WI38 (cell line): ENCODE data around the gene BTBD10.
A peak's percentile ranks its signal among the peaks of the same experiment; 100 is the strongest.

Experiments used
- H3K4me3 ChIP-seq: 2 replicates; pipeline ENCODE4 v1.5.1; 2011; ENCODE audit warnings: low read depth, mild to moderate bottlenecking, control low read depth, low read length
- TF ChIP-seq, protein P1 (sequence below): IDR thresholded peaks from 2 replicates; pipeline ENCODE4 v1.5.1; 2012; ENCODE audit warnings: low read depth, mild to moderate bottlenecking, control low read depth, low read length

Gene BTBD10

DNA sequence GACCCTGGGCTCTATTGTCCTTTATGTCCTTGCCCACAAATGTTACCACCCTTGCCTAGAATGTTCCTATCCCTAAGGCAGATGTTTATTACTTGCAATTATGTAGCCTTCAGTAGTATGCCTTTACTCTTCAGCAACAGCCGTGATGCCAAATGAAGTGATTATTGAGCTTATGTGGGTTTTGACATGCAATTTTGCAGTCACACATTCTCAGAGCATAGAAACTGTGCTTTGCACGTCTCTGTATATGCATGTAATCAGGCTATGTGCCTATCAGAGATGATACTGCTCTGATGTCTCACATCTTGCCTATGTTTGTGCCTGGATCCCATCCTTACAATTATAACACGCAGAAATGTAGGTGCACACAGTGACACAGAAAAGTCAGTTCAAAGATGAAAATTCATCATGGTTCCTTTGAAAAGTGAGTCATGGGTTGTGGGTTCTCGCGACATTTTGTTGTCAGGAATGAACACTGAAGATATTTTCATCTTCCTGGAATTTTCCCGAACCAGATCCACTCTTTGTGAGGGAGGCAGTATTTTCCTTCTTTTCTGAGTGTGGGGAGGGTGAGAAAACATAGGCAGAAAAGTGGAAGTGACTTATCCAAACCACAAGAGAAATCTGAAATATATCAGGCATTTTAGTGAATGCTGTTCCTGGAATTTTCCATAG, 104.3 kb downstream of the BTBD10 start:
- H3K4me3 ChIP-seq, result no peak overlapping the region
- TF ChIP-seq, protein P1, sequence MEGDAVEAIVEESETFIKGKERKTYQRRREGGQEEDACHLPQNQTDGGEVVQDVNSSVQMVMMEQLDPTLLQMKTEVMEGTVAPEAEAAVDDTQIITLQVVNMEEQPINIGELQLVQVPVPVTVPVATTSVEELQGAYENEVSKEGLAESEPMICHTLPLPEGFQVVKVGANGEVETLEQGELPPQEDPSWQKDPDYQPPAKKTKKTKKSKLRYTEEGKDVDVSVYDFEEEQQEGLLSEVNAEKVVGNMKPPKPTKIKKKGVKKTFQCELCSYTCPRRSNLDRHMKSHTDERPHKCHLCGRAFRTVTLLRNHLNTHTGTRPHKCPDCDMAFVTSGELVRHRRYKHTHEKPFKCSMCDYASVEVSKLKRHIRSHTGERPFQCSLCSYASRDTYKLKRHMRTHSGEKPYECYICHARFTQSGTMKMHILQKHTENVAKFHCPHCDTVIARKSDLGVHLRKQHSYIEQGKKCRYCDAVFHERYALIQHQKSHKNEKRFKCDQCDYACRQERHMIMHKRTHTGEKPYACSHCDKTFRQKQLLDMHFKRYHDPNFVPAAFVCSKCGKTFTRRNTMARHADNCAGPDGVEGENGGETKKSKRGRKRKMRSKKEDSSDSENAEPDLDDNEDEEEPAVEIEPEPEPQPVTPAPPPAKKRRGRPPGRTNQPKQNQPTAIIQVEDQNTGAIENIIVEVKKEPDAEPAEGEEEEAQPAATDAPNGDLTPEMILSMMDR, result no peak

DNA sequence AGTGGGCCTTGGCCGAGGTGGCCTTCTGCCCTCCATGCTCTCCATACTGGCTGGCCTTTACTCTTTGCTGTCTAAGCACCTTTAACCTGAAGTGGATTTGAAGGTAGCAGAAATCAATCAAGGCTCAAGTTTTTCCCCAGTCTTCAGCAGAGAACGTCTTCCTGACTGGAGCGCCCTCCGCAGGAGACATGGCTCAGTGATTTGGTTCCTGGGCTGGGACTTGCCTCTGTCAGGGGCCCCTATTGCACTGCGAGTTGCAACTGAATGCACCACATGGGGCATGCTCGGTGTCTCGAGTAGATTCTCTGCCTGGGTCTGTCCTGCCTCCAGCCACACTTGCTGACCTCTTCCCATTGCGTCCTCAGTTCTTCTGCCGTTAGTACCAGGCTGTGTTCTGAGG, 105.8 kb downstream of the BTBD10 start:
- H3K4me3 ChIP-seq, result no peak overlapping the region
- TF ChIP-seq, protein P1, result no peak

DNA sequence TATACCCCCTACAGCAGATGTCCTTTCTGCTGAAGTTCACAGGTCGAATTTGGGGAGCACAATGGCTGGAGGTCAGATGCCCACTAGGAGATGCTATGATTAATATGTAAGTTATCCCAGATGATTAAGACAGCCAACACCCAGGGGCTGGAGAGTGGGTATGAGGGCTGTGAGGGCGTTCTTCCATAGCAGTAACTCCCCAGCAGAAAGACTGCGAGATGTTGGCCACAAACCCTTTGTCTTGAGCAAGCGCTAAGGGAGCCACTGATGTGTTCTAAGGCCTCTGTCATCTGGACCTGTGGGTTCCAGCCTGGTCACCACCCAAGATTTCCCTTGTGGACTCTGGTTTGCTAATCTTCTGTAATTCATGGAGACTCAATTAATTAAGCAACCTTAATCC, 107.8 kb downstream of the BTBD10 start:
- TF ChIP-seq, protein P1, result no peak
- no peak overlapping the region for H3K4me3 ChIP-seq

DNA sequence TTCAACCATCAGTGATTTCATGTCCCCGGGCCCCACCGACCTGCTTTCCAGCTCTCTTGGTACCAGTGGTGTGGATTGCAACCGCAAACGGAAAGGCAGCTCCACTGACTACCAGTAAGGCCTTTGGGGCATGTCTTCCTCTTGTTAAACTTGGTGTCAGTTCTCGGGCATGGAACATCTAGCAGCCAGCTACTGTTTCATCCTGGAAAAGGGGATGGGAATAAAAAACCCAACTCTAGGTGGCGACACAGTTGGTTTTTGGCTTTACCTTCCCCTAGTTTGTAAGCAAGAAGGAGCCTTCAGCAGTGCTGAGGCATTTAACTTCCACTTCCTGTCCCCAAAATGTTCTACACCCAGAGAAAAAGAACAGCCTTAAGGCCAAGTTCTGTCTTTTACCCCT, 108.7 kb downstream of the BTBD10 start:
- TF ChIP-seq, protein P1, result 0 out of 2 replicates have a peak, but pooled peaks have one; percentile 14
- no peak overlapping the region for H3K4me3 ChIP-seq

DNA sequence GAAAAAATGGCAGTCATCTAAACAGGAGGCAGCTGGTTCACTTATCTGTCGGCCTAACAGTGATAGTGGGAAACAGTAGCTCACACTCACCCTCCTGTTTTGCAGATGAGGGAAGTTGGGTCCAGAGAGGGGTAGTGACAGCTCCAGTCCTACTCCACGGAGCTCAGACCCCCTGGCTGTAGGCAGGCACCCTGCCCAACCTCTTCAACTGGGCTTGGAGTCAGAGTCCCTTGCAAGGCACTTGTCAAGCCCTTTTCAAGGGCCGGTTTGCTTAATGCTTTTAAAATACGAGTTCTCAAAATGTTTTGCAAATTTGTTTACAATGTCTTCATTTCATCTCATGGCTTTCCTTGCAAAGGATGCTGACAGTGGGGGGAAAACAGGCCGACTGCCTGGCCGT, 110.3 kb downstream of the BTBD10 start:
- TF ChIP-seq, protein P1, result no peak
- no peak overlapping the region for H3K4me3 ChIP-seq

DNA sequence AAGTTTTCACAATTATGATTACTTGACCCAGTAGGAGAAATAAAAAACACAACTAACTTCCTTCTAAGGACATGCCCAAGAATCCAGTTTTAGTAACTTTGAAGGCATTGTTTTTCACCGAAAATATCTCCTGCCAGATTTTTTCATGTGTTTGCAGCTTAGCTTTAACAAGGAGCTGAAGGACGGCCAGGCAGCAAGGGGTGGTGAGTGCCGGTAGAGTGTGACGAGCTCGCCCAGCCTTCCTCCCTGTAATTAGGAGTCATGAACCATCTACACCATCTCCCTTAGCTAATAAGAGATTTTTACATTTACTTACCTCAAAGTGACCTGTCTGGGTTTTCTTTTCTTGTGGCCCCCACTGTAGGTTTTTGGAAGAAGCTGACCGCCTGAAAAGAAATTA, 113.4 kb downstream of the BTBD10 start:
- TF ChIP-seq, protein P1, result no peak
- H3K4me3 ChIP-seq, result no peak overlapping the region

DNA sequence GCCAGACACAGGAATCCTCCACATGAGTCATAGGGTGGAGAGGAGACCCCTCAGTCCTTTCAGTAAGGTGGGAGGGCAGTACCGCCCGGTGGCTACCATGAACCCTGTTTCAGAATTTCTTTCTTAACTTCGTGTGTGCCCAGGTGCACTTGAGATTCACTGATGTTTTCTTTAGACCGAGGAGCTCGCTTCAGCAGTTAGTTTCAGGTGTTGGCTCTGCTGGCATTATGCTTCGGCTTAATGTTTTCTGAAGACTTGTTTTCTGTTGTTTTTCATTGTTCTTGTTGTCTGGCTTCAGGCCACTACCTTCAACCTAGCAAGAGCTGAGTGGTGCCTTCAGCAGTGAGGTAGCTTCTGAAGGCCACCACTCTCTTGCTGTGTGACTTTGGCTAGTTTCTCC, 114.0 kb downstream of the BTBD10 start:
- TF ChIP-seq, protein P1, result no peak
- no peak overlapping the region for H3K4me3 ChIP-seq
